H9 (cell line): Measurements from ENCODE around the gene HLA-DOB. TPM values are rescaled to one million over a fixed set of nuclear protein-coding genes. Genes with fewer than 3 reads are reported as not detected.

Experiments used
- DNase-seq: peaks from one replicate; pipeline ENCODE4 v3.0.0-alpha.2; 2017
- H2AFZ ChIP-seq: one replicate; pipeline ENCODE4 v1.6.1; 2013; ENCODE audit warnings: mild to moderate bottlenecking, low read length, control low read depth, moderate library complexity
- H2AK5ac ChIP-seq: 2 replicates; pipeline ENCODE4 v1.6.1; 2013; ENCODE audit warnings: low read length, control low read depth, mixed read lengths; ENCODE audit not compliant: insufficient read length
- H2BK120ac ChIP-seq: one replicate; pipeline ENCODE4 v1.6.1; 2013; ENCODE audit warnings: low read depth, mild to moderate bottlenecking, low read length, control low read depth, inconsistent platforms; ENCODE audit not compliant: poor library complexity, severe bottlenecking
- H2BK12ac ChIP-seq: 2 replicates; pipeline ENCODE4 v1.6.1; 2013; ENCODE audit warnings: low read length, control low read depth, mixed read lengths, low read depth; ENCODE audit not compliant: insufficient read length
- H2BK15ac ChIP-seq: 2 replicates; pipeline ENCODE4 v1.6.1; 2013; ENCODE audit warnings: low read depth, low read length, control low read depth
- H2BK20ac ChIP-seq: one replicate; pipeline ENCODE4 v1.6.1; 2013; ENCODE audit warnings: low read depth, mild to moderate bottlenecking, low read length, control low read depth, inconsistent platforms; ENCODE audit not compliant: poor library complexity, severe bottlenecking
- H2BK5ac ChIP-seq: 2 replicates; pipeline ENCODE4 v1.6.1; 2013; ENCODE audit warnings: low read length, control low read depth, mixed read lengths; ENCODE audit not compliant: insufficient read length
- H3K14ac ChIP-seq: 2 replicates; pipeline ENCODE4 v1.6.1; 2013; ENCODE audit warnings: low read length, control low read depth; ENCODE audit not compliant: insufficient read depth
- H3K18ac ChIP-seq: 2 replicates; pipeline ENCODE4 v1.6.1; 2013; ENCODE audit warnings: low read depth, mild to moderate bottlenecking, mixed read lengths, low read length, control low read depth; ENCODE audit not compliant: insufficient read length
- H3K23ac ChIP-seq: 2 replicates; pipeline ENCODE4 v1.6.1; 2013; ENCODE audit warnings: low read length, control low read depth, mixed read lengths, low read depth; ENCODE audit not compliant: insufficient read length
- H3K23me2 ChIP-seq: 2 replicates; pipeline ENCODE4 v1.6.1; 2013; ENCODE audit warnings: low read depth, mild to moderate bottlenecking, mixed read lengths, low read length, control low read depth; ENCODE audit not compliant: insufficient read length, poor library complexity, severe bottlenecking
- H3K27ac ChIP-seq: 2 replicates; pipeline ENCODE4 v1.5.1; 2013; ENCODE audit warnings: low read length, control low read depth, mixed read lengths, low read depth; ENCODE audit not compliant: insufficient read length
- H3K27me3 ChIP-seq: 2 replicates; pipeline ENCODE4 v1.6.1; 2013; ENCODE audit warnings: low read length, control low read depth, inconsistent platforms; ENCODE audit not compliant: insufficient read depth
- H3K4ac ChIP-seq: 2 replicates; pipeline ENCODE4 v1.6.1; 2013; ENCODE audit warnings: low read depth, mild to moderate bottlenecking, control low read depth, inconsistent platforms, low read length, moderate library complexity
- H3K4me1 ChIP-seq: 2 replicates; pipeline ENCODE4 v1.6.1; 2013; ENCODE audit warnings: low read length, control low read depth, inconsistent platforms; ENCODE audit not compliant: insufficient read depth
- H3K4me2 ChIP-seq: 2 replicates; pipeline ENCODE4 v1.6.1; 2013; ENCODE audit warnings: low read length, control low read depth, mixed read lengths; ENCODE audit not compliant: insufficient read length, insufficient read depth
- H3K56ac ChIP-seq: 2 replicates; pipeline ENCODE4 v1.6.1; 2013; ENCODE audit warnings: low read depth, mild to moderate bottlenecking, mixed read lengths, low read length, control low read depth; ENCODE audit not compliant: insufficient read length
- H3K79me1 ChIP-seq: 2 replicates; pipeline ENCODE4 v1.6.1; 2013; ENCODE audit warnings: low read depth, mild to moderate bottlenecking, moderate library complexity, low read length, control low read depth, inconsistent platforms; ENCODE audit not compliant: insufficient read depth, poor library complexity, severe bottlenecking
- H3K79me2 ChIP-seq: 2 replicates; pipeline ENCODE4 v1.6.1; 2013; ENCODE audit warnings: low read length, control low read depth, inconsistent platforms; ENCODE audit not compliant: insufficient read depth
- H3K9ac ChIP-seq: 2 replicates; pipeline ENCODE4 v1.6.1; 2013; ENCODE audit warnings: low read length, control low read depth, mixed read lengths; ENCODE audit not compliant: insufficient read length; ENCODE audit errors: extremely low read depth
- H3K9me3 ChIP-seq: one replicate; pipeline ENCODE4 v1.6.1; 2013; ENCODE audit warnings: low read depth, low read length, inconsistent platforms; ENCODE audit not compliant: control insufficient read depth
- H3T11ph ChIP-seq: one replicate; pipeline ENCODE4 v1.6.1; 2013; ENCODE audit warnings: mild to moderate bottlenecking, low read length, control low read depth, inconsistent platforms
- H4K20me1 ChIP-seq: one replicate; pipeline ENCODE4 v1.6.1; 2013; ENCODE audit not compliant: control insufficient read depth, insufficient read length, insufficient read depth
- H4K5ac ChIP-seq: 2 replicates; pipeline ENCODE4 v1.6.1; 2013; ENCODE audit warnings: low read depth, mild to moderate bottlenecking, mixed read lengths, low read length, control low read depth; ENCODE audit not compliant: insufficient read length
- H4K8ac ChIP-seq: replicated peaks from 2 replicates; pipeline ENCODE4 v1.6.1; 2013; ENCODE audit warnings: low read length, control low read depth, mixed read lengths, low read depth; ENCODE audit not compliant: insufficient read length
- H4K91ac ChIP-seq: 2 replicates; pipeline ENCODE4 v1.6.1; 2013; ENCODE audit warnings: low read depth, mild to moderate bottlenecking, moderate library complexity, mixed read lengths, low read length, control low read depth; ENCODE audit not compliant: insufficient read length
- H3K27ac Mint-ChIP-seq, 3 experiments: 2 replicates in 2 of 3; 3 replicates in 1 of 3; pipeline ENCODE4 v1.8.0; 2020 to 2021; ENCODE audit warnings: mixed read lengths in 3 of 3, mild to moderate bottlenecking in 1 of 3, moderate library complexity in 1 of 3
- H3K27me3 Mint-ChIP-seq: 2 replicates; pipeline ENCODE4 v1.8.0; 2021; ENCODE audit warnings: low read depth, mild to moderate bottlenecking, moderate library complexity, mixed read lengths
- H3K36me3 Mint-ChIP-seq, 3 experiments: 2 replicates in 2 of 3; 3 replicates in 1 of 3; pipeline ENCODE4 v1.8.0; 2020 to 2021; ENCODE audit warnings: low read depth in 3 of 3, mixed read lengths in 3 of 3; ENCODE audit not compliant: insufficient read depth in 1 of 3
- H3K4me1 Mint-ChIP-seq, 2 experiments: 2 replicates each; pipeline ENCODE4 v1.8.0; 2020; ENCODE audit warnings: mixed read lengths in 2 of 2
- H3K4me3 Mint-ChIP-seq, 2 experiments: 2 replicates in 1 of 2; 3 replicates in 1 of 2; pipeline ENCODE4 v1.8.0; 2020 to 2021; ENCODE audit warnings: mild to moderate bottlenecking in 2 of 2, mixed read lengths in 2 of 2, moderate library complexity in 1 of 2
- H3K9me3 Mint-ChIP-seq, 2 experiments: 2 replicates in 1 of 2; 3 replicates in 1 of 2; pipeline ENCODE4 v1.8.0; 2020; ENCODE audit warnings: mild to moderate bottlenecking in 2 of 2, mixed read lengths in 2 of 2, moderate library complexity in 1 of 2
- CTCF ChIP-seq: fragments of 200-600 bp; sonication (generic); conservative IDR thresholded peaks from 3 replicates; pipeline ENCODE4 v1.8.0; 2021; ENCODE audit warnings: antibody characterized with exemption, mild to moderate bottlenecking
- WGBS: extraction: QIAGEN DNeasy Blood & Tissue Kit; methylation state at CpG from one replicate; pipeline ENCODE4 v1.1.7; 2013; ENCODE audit warnings: missing lambda C conversion rate, low lambda C conversion rate, mixed read lengths; ENCODE audit not compliant: insufficient read length; ENCODE audit errors: extremely low coverage; 5-methylcytosine and 5-hydroxymethylcytosine counted together
- total RNA-seq: library from RNA; stranded (reverse); gene quantifications from 2 replicates; pipeline ENCODE4 v1.2.1, GENCODE V29; 2021

Gene HLA-DOB
- total RNA-seq, 1 experiment from 2014 or later: 0.20 TPM

GRCh38 chr6:32832535-32832934, 15.7 kb upstream of the HLA-DOB start:
- H3K27ac ChIP-seq: no peak overlapping the region
- H3K18ac ChIP-seq: no peak overlapping the region
- Mint-ChIP-seq H3K9me3 (no peaks in the 10 kb centered on the region), H3K4me1 (peaks cover 3 to 16% of the 10 kb centered on the region in 2 experiments), H3K36me3 (peaks cover 7 to 19% (median 11%) of the 10 kb centered on the region in 3 experiments; a peak in 6 of 7 replicates), H3K4me3 (no peak overlapping the region), H3K27ac (no peak overlapping the region), H3K27me3 (no peaks in the 10 kb centered on the region; the same call in 1 of the 2 replicates)
- H3K79me1 ChIP-seq: no peaks in the 10 kb centered on the region
- H3K56ac ChIP-seq: no peak overlapping the region
- WGBS: no CpG with 5 or more reads among the region's 13 CpGs
- no peak overlapping the region for H3K4ac ChIP-seq
- no peak for DNase-seq
- no peak overlapping the region for H4K8ac ChIP-seq
- H2AFZ ChIP-seq: no peak overlapping the region
- H4K20me1 ChIP-seq: no peaks in the 10 kb centered on the region
- H2BK12ac ChIP-seq: no peak overlapping the region
- no peak overlapping the region for H3K23ac ChIP-seq
- no peak overlapping the region for H4K91ac ChIP-seq
- H3K27me3 ChIP-seq: no peaks in the 10 kb centered on the region
- H3K9me3 ChIP-seq: no peaks in the 10 kb centered on the region
- no peak for TF ChIP-seq CTCF
- no peak overlapping the region for H3T11ph ChIP-seq
- H2BK5ac ChIP-seq: no peak overlapping the region
- H4K5ac ChIP-seq: no peak overlapping the region
- H2BK120ac ChIP-seq: no peak overlapping the region
- H3K4me1 ChIP-seq: peaks cover 3% of the 10 kb centered on the region; the same call in 1 of the 2 replicates
- no peak overlapping the region for H2BK20ac ChIP-seq
- H3K4me2 ChIP-seq: no peak overlapping the region
- no peak overlapping the region for H2AK5ac ChIP-seq
- no peak overlapping the region for H3K9ac ChIP-seq
- no peaks in the 10 kb centered on the region for H3K79me2 ChIP-seq
- no peak overlapping the region for H3K14ac ChIP-seq
- H3K23me2 ChIP-seq: peaks cover under 1% of the 10 kb centered on the region
- no peak overlapping the region for H2BK15ac ChIP-seq
